Activated CD4-positive, CD25-positive, alpha-beta regulatory T cell treated with anti-CD3 and anti-CD28 coated beads, Interleukin-2, amount 50 U/mL, for 16 hours (primary cell): ENCODE measurements around the gene OLFML2B.

Experiments used
- DNase-seq: peaks from one replicate; pipeline ENCODE4 v3.0.0-alpha.2; 2020; ENCODE audit warnings: low read depth, low spot score

The OLFML2B gene

GRCh38 chr1:161981126-161981525 lies 42.5 kb downstream of the OLFML2B start:
- DNase-seq: no peak

GRCh38 chr1:161978011-161978790 lies 45.5 kb downstream of the OLFML2B start:
- DNase-seq: no peak

- DNase-seq: no peak
Measured at GRCh38 chr1:161973924-161974845, 49.5 kb downstream of the OLFML2B start.

GRCh38 chr1:161972828-161973227 lies 50.8 kb downstream of the OLFML2B start:
- DNase-seq: no peak

- DNase-seq: no peak
Measured at GRCh38 chr1:161970633-161971032, 53.0 kb downstream of the OLFML2B start.

- DNase-seq: no peak
Measured at GRCh38 chr1:161970036-161970435, 53.6 kb downstream of the OLFML2B start.

- DNase-seq: no peak
Measured at GRCh38 chr1:161966067-161966466, 57.6 kb downstream of the OLFML2B start.

- DNase-seq: no peak
Measured at GRCh38 chr1:161962091-161962887, 61.4 kb downstream of the OLFML2B start.

GRCh38 chr1:161958425-161958824 lies 65.2 kb downstream of the OLFML2B start:
- DNase-seq: no peak

GRCh38 chr1:161956930-161957329 lies 66.7 kb downstream of the OLFML2B start:
- no peak for DNase-seq

GRCh38 chr1:161956097-161956496 lies 67.6 kb downstream of the OLFML2B start:
- DNase-seq: no peak

GRCh38 chr1:161955606-161956005 lies 68.1 kb downstream of the OLFML2B start:
- no peak for DNase-seq

GRCh38 chr1:161954466-161954865 lies 69.2 kb downstream of the OLFML2B start:
- DNase-seq: no peak

- DNase-seq: no peak
Measured at GRCh38 chr1:161954050-161954449, 69.6 kb downstream of the OLFML2B start.

- no peak for DNase-seq
Measured at GRCh38 chr1:161953256-161953920, 70.3 kb downstream of the OLFML2B start.

GRCh38 chr1:161952607-161953172 lies 71.0 kb downstream of the OLFML2B start:
- no peak for DNase-seq

- DNase-seq: no peak
Measured at GRCh38 chr1:161951646-161952045, 72.0 kb downstream of the OLFML2B start.

- no peak for DNase-seq
Measured at GRCh38 chr1:161950377-161950776, 73.3 kb downstream of the OLFML2B start.

- no peak for DNase-seq
Measured at GRCh38 chr1:161949548-161949947, 74.1 kb downstream of the OLFML2B start.

- no peak for DNase-seq
Measured at GRCh38 chr1:161948435-161948834, 75.2 kb downstream of the OLFML2B start.
